Measurements from ENCODE around the gene STX5.

STX5 gene

GRCh38 chr11:62806611-62807121 is 25.2 kb downstream of the STX5 start:
- Histone ChIP-seq H3K4me2 (ENCODE audit: low read length) (no peak overlapping the region), H3K9me3 (ENCODE audit: control insufficient read depth, low read length) (no peaks in the 10 kb centered on the region), H3K27ac (peak overlapping the region; percentile 2), H3K36me3 (ENCODE audit: control insufficient read depth, insufficient read depth, low read length) (no peaks in the 10 kb centered on the region), H2AFZ (no peak overlapping the region), H3K27me3 (ENCODE audit: control insufficient read depth, insufficient read depth, low read length) (no peaks in the 10 kb centered on the region), H3K4me3 (ENCODE audit: low read depth, low read length) (no peak overlapping the region), H3K9ac (no peak overlapping the region), H3K4me1 (peaks cover 3% of the 10 kb centered on the region), H3K79me2 (peaks cover 3% of the 10 kb centered on the region)
- TF ChIP-seq CTCF (IDR thresholded peaks at IDR 0.05) = no peak

- Histone ChIP-seq H3K36me3 (ENCODE audit: control insufficient read depth, insufficient read depth, low read length) (no peaks in the 10 kb centered on the region), H3K4me3 (ENCODE audit: low read depth, low read length) (peak overlapping the region; percentile 63), H3K27ac (peak overlapping the region; percentile 2), H3K4me1 (peaks cover 3% of the 10 kb centered on the region), H3K4me2 (ENCODE audit: low read length) (peak overlapping the region; percentile 64), H3K79me2 (peaks cover 3% of the 10 kb centered on the region), H3K27me3 (ENCODE audit: control insufficient read depth, insufficient read depth, low read length) (no peaks in the 10 kb centered on the region), H3K9ac (no peak overlapping the region), H2AFZ (no peak overlapping the region), H3K9me3 (ENCODE audit: control insufficient read depth, low read length) (no peaks in the 10 kb centered on the region)
- no peak for TF ChIP-seq CTCF (IDR thresholded peaks at IDR 0.05)
Observed at GRCh38 chr11:62805961-62806441, 25.9 kb downstream of the STX5 start.

GRCh38 chr11:62805076-62805892 is 26.6 kb downstream of the STX5 start, which contains the start of gene NXF1:
Gene NXF1, minus strand, starts transcription at chr11:62805440. Its CDS starts 84 bp downstream, at chr11:62805356.
- TF ChIP-seq CTCF (IDR thresholded peaks at IDR 0.05) = no peak
- no peaks in the 10 kb centered on the region for H3K36me3 ChIP-seq (ENCODE audit: control insufficient read depth, insufficient read depth, low read length)
- H3K27ac ChIP-seq = peak within 1 kb of the TSS; percentile 64
- peaks cover 3% of the 10 kb centered on the region for H3K4me1 ChIP-seq
- no peaks in the 10 kb centered on the region for H3K27me3 ChIP-seq (ENCODE audit: control insufficient read depth, insufficient read depth, low read length)
- H3K9ac ChIP-seq = no peak within 1 kb of the TSS
- no peaks in the 10 kb centered on the region for H3K9me3 ChIP-seq (ENCODE audit: control insufficient read depth, low read length)
- peak within 1 kb of the TSS; percentile 64 for H3K4me2 ChIP-seq (ENCODE audit: low read length)
- H3K79me2 ChIP-seq = peaks cover 3% of the 10 kb centered on the region
- H3K4me3 ChIP-seq (ENCODE audit: low read depth, low read length) = peak within 1 kb of the TSS; percentile 63
- peak within 1 kb of the TSS; percentile 80 for H2AFZ ChIP-seq

GRCh38 chr11:62804310-62805075 is 27.4 kb downstream of the STX5 start:
- Histone ChIP-seq H3K27ac (peak overlapping the region; percentile 64), H3K4me3 (ENCODE audit: low read depth, low read length) (peak overlapping the region; percentile 63), H3K4me1 (peaks cover 3% of the 10 kb centered on the region), H3K9ac (no peak overlapping the region), H2AFZ (peak overlapping the region; percentile 53), H3K27me3 (ENCODE audit: control insufficient read depth, insufficient read depth, low read length) (no peaks in the 10 kb centered on the region), H3K4me2 (ENCODE audit: low read length) (peak overlapping the region; percentile 57), H3K36me3 (ENCODE audit: control insufficient read depth, insufficient read depth, low read length) (no peaks in the 10 kb centered on the region), H3K9me3 (ENCODE audit: control insufficient read depth, low read length) (no peaks in the 10 kb centered on the region), H3K79me2 (peaks cover 3% of the 10 kb centered on the region)
- TF ChIP-seq CTCF (IDR thresholded peaks at IDR 0.05) = no peak
